Peyer's patch (tissue), 4 donors: ENCODE measurements around the gene PMVK.

Source experiments
- POLR2A ChIP-seq, 2 donors: fragments of 450-650 bp; IDR thresholded peaks; one replicate each; pipeline ENCODE4 v1.5.1; 2017; ENCODE audit warnings: antibody characterized with exemption in 2 of 2, mild to moderate bottlenecking in 2 of 2, moderate library complexity in 2 of 2
- TF ChIP-seq, protein P1 (sequence below), 6 experiments: fragments of 450-650 bp in 4 of 6; fragments of 200-600 bp in 2 of 6; sonication (generic) in 1 of 6; IDR thresholded peaks; one replicate each; pipeline ENCODE4 v1.5.1; 2017 to 2019; ENCODE audit warnings: antibody characterized with exemption in 6 of 6, mild to moderate bottlenecking in 3 of 6, moderate library complexity in 1 of 6

DNA sequence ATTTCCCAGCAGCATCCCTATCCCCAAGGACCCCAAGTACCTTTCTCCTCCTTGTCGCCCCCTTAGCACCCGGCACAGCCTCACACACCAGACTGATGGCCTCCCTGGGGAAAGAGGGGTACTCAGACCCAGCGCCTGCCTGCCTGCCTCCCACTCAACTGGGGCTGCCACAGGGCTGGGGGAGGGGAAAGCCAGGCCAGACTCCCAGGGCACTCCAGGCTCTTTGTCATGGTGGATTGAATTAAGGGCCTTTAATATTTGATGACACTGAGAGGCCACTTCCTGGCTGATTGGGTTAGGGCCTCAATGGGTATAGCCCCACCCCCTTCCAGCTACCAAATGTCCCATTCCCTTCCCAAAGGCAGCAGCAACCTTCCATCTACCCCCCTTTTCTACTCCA, 32.2 kb upstream of the PMVK start:
- TF ChIP-seq, protein P1, sequence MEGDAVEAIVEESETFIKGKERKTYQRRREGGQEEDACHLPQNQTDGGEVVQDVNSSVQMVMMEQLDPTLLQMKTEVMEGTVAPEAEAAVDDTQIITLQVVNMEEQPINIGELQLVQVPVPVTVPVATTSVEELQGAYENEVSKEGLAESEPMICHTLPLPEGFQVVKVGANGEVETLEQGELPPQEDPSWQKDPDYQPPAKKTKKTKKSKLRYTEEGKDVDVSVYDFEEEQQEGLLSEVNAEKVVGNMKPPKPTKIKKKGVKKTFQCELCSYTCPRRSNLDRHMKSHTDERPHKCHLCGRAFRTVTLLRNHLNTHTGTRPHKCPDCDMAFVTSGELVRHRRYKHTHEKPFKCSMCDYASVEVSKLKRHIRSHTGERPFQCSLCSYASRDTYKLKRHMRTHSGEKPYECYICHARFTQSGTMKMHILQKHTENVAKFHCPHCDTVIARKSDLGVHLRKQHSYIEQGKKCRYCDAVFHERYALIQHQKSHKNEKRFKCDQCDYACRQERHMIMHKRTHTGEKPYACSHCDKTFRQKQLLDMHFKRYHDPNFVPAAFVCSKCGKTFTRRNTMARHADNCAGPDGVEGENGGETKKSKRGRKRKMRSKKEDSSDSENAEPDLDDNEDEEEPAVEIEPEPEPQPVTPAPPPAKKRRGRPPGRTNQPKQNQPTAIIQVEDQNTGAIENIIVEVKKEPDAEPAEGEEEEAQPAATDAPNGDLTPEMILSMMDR (IDR thresholded peaks at IDR 0.05) = no peak
- no peak for TF ChIP-seq POLR2A (IDR thresholded peaks at IDR 0.05)
